ENCODE data around the gene ASAH2. TPM values are rescaled to one million over a fixed set of nuclear protein-coding genes. Genes with fewer than 3 reads are reported as not detected.

The ASAH2 gene
- total and polyA plus RNA-seq, 5 donors: 0.43 to 4.5 (median 1.9) TPM

Other genes with a start within 250 kb of the ASAH2 start
- gene WASHC2A, start 183.6 kb downstream of the ASAH2 start, total RNA-seq: 100 to 1,000 TPM in 3 of 4 donors, 10 to 100 TPM in 1; 64.8 to 242 (median 159) TPM
- gene WASHC2A, start 183.6 kb downstream of the ASAH2 start, polyA plus RNA-seq: 32.8 TPM

Measured in right cardiac atrium (tissue), 5 donors.